HG02759 (cell line): ENCODE data around the gene TAS2R30.
"Not testable (repeated sequence)": the region's sequence is repeated elsewhere in the genome, so short reads cannot be mapped to it uniquely, and the experiment has no call there.

ENCODE experiments used
- ATAC-seq: cut with Tn5 transposase; IDR thresholded peaks from one replicate; pipeline ENCODE4 v1.9.1; 2021; ENCODE audit warnings: mild to moderate bottlenecking, moderate library complexity; ENCODE audit not compliant: unreplicated experiment

TAS2R30 gene

GRCh38 chr12:11130999-11131398, 3.4 kb downstream of the TAS2R30 start:
- ATAC-seq: no peak

GRCh38 chr12:11130382-11130781, 4.1 kb downstream of the TAS2R30 start:
- no peak for ATAC-seq

GRCh38 chr12:11114130-11114529, 20.3 kb downstream of the TAS2R30 start:
- not testable (repeated sequence) for ATAC-seq

- ATAC-seq: not testable (repeated sequence)
Measured at GRCh38 chr12:11111213-11111612, 23.2 kb downstream of the TAS2R30 start.

- no peak for ATAC-seq
Measured at GRCh38 chr12:11108862-11109261, 25.6 kb downstream of the TAS2R30 start.

- ATAC-seq: no peak
Measured at GRCh38 chr12:11107719-11108118, 26.7 kb downstream of the TAS2R30 start.

GRCh38 chr12:11106288-11106687, 28.2 kb downstream of the TAS2R30 start:
- ATAC-seq: no peak

- no peak for ATAC-seq
Measured at GRCh38 chr12:11105546-11105945, 28.9 kb downstream of the TAS2R30 start.

- not testable (repeated sequence) for ATAC-seq
Measured at GRCh38 chr12:11094910-11095309, 39.5 kb downstream of the TAS2R30 start.

- ATAC-seq: no peak
Measured at GRCh38 chr12:11092128-11092527, 42.3 kb downstream of the TAS2R30 start, which contains the start of gene TAS2R43. Gene TAS2R43 (minus strand): TSS chr12:11092313. CDS start chr12:11092229, 84 bp downstream.

- ATAC-seq: no peak
Measured at GRCh38 chr12:11089246-11089645, 45.2 kb downstream of the TAS2R30 start.

- peak; percentile 82 for ATAC-seq
Measured at GRCh38 chr12:11085419-11085818, 49.0 kb downstream of the TAS2R30 start.
